HG02870 (cell line): Measurements from ENCODE around the gene ADORA2A.

ENCODE experiments used
- ATAC-seq: cut with Tn5 transposase; IDR thresholded peaks from one replicate; pipeline ENCODE4 v1.9.1; 2021; ENCODE audit warnings: mild to moderate bottlenecking, moderate library complexity; ENCODE audit not compliant: unreplicated experiment

ADORA2A gene

DNA sequence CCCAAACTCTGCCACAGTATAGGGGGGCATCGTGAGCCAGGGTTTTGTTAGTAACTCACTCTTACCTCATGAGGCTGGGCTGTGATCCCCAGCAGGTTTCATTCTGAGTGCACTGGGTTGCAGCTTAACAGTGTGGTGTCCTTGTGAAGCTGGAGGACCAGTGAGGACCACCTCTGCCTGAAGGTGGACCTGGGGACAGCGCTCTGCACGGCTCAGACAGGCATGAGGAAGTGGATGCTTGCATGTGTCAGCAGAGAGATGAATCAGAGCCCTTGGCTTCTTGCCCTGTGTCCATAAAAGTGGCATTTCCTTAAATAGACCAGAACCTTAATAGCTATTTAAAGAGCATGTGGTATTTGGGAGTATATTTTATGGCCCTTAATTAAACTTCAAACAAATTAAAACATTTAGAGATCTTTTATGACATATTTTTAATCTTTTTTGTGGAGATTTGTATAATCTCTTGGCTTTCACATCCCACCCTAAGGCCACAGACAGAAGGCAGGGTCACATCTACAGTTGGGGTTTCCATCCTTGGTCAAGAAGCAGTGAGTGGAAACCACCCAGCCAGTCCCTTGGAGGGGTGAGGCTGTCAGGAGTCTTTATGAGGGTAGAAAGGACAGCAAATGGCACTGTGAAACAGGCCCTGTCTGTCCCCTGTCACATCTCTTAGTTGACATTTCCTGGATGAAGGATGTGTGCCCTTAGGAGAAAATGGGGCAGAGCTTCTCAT is 24.8 kb upstream of the ADORA2A start:
- no peak for ATAC-seq

- no peak for ATAC-seq
Measured at GRCh38 chr22:24403346-24403745, 24.1 kb upstream of the ADORA2A start.

- ATAC-seq, result no peak
Measured at GRCh38 chr22:24404561-24405275, 22.7 kb upstream of the ADORA2A start.

GRCh38 chr22:24405631-24406321 is 21.6 kb upstream of the ADORA2A start:
- no peak for ATAC-seq

GRCh38 chr22:24406322-24407277 is 20.8 kb upstream of the ADORA2A start:
- ATAC-seq, result no peak

DNA sequence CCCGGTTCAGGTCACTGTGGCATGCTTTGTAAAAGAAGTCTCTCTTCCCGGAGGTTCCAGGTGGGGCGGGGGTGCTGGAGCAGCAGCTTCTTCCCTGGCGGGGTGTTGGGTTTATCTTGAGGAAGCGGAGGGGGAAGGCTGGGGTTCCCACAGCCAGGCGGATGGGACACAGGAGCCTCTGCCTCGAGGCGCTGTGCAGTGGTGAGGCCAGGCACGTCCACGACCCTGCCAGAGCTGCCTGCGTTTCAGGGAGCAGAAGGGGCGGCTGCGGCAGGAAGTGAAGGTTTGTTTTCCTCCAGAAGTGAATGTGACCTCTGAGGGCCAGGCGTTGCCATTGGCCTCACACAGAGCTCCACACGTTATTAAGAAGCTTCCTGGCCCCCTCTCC is 20.1 kb upstream of the ADORA2A start:
- ATAC-seq, result no peak

DNA sequence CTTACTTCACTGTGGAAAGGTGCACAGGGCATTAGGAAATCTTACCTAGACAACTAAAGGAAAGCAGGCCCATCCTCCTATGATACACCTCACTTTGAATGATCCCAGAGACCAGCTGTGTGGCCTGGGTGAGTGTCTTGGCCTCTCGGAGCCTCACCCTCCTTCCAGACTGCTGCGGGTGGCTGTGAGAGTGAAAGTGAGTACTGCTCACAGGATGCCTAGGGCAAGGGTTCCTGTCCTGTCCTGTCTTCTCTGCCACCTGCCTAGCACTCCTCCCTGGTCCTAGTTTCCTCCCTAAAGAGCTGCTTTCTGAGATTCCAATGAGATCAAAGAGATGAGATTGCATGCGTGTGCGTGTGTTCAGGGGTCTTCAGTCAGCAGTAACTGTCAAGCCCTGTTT is 19.5 kb upstream of the ADORA2A start:
- ATAC-seq, result no peak

DNA sequence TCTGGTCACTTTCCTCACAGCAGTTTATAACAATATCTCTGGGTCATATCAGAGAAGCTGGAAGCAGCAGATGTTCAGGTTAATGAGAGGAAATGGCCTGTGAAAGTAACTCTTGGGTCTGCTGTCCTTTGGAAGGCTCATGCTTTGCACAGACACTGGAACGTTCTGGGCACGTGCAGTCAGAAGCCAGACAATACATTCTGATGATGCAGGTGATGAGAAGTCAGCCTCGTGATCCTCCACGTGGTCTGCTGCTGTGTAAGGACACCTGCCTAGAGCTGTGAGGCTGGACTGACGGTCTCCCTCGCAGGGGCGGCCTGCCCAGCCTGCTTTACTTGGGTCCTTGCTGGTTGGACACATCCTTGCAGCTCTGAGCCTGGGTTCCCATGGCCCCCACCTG is 18.8 kb upstream of the ADORA2A start:
- ATAC-seq, result no peak

DNA sequence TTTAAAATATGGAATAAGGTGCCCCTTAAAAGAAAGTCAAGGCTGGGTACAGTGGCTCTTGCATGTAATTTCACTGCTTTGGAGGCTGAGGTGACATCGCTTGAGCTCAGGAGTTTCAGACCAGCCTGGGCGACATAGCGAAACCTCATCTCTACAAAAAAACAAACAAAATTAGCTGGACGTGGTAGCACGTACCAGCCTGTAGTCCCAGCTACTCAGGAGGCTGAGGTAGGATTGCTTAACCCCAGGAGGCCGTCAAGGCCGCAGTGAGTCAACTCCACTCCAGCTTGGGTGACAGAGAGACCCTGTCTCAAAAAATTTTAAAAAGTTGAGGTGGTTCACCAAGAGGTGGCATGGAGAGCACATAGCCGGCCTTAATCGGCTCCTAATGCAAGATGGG is 17.7 kb upstream of the ADORA2A start:
- ATAC-seq, result no peak

DNA sequence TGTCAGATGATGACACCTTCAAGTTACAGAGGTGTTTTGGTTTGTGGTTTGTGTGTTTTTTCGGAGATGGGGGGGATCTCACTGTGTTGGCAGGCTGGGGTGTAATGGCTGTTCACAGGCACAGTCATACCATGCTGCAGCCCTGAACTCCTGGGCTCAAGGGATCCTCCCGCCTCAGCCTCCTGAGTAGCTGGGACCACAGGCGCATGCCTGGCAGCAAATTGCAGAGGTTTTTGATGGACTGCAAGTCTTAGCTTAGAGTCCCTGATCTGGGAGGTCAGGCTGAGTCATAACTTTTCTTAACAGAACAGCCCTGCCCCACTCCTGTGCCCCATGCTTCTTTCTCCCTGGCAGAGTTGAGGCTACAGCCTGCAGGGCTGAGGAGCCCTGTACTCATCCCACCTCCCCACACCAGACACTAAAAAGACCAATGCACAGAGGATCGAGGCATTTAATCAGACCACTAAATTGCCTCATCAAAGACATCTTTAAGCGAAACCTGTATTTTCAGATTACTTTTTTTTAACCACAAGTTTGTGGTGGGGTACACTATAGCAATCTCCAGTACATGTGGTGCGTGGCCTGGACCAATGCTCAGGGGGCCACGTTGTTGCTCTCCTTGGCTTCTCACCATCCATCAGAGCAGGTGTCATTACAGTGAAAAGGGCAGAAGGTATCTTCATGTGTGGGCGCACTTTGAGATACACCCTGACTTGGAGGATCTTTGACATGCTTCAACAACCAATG is 17.1 kb upstream of the ADORA2A start:
- ATAC-seq, result no peak

- ATAC-seq, result no peak
Measured at GRCh38 chr22:24411256-24412004, 16.0 kb upstream of the ADORA2A start.

GRCh38 chr22:24412274-24412673 is 15.1 kb upstream of the ADORA2A start:
- no peak for ATAC-seq

GRCh38 chr22:24413271-24413670 is 14.1 kb upstream of the ADORA2A start:
- ATAC-seq, result no peak

- no peak for ATAC-seq
Measured at GRCh38 chr22:24413736-24414385, 13.5 kb upstream of the ADORA2A start.

GRCh38 chr22:24414523-24414922 is 12.9 kb upstream of the ADORA2A start:
- ATAC-seq, result no peak

DNA sequence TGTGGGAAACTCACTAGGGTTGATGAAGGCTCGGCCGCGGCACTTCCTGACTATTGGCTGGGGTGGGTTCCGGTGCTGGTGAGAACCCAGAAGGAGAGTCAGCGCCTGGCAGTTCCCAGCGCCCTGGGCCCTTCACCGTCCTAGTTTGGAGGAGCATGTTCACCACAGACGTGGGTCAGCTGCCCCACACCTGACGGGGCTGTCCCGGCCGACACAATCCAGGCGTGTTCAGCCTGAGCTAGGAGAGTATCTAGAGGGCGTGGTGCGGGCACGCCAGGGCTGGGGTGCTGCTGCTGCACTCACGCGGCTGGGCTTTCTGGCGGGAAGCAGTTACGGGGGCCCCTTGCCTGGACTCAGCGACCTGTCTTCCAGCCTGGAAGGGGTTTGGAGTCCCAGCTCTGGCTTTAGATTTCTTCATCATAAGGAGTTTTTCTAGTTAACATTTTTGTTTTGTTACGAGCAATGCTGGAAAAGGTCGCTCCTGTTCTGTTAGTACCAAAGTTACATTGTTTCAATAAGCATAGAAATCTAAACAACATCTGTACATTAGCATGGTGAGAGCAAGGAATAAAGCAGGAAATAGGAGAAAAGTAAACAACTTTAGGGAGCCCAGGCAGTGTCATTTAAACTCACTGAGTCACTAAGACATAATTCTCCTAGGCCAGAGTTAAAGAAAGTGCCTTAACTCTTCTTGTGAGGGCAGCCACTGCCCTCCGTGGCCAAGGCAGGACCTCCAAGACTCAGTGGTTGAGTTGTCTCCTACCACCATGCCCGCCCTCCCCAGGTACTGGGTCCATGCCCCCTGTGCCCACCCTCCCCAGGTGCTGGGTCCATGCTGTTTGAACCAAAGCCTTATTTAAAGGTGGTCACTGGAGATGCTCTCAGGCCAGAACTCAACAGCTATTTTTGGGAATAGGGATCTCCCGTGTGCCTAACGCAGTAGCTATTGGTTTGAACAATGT is 12.1 kb upstream of the ADORA2A start:
- no peak for ATAC-seq

- no peak for ATAC-seq
Measured at GRCh38 chr22:24416095-24416494, 11.3 kb upstream of the ADORA2A start.

DNA sequence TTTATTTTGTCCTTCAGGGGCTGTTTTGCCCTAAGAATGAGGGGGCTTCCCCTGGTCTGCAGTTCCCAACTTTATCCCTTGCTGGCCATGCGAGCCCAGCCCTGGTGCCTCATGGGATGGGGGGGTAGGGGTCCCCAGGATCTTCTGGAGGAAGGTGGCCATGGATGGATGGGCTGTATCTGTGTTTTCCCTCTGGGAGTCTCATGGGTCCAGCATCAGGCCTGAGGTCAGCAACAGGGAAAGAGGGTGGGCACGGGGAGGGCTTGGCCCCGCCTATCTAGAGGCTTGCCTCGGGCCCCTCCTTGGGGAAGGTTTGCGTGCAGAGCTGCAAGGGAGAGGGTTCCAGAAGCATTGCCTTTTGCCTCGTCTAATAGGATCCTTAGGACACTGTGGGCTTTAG is 10.8 kb upstream of the ADORA2A start:
- no peak for ATAC-seq
